GM12891 (cell line): ENCODE measurements around the gene POLR1A.

ENCODE experiments used
- POLR2A ChIP-seq: IDR thresholded peaks from 2 replicates; pipeline ENCODE4 v1.6.1; 2011; ENCODE audit warnings: low read depth, low read length, control low read depth
- POLR2AphosphoS5 ChIP-seq: IDR thresholded peaks from 2 replicates; pipeline ENCODE4 v1.6.1; 2011; ENCODE audit warnings: low read depth, low read length, control low read depth

DNA sequence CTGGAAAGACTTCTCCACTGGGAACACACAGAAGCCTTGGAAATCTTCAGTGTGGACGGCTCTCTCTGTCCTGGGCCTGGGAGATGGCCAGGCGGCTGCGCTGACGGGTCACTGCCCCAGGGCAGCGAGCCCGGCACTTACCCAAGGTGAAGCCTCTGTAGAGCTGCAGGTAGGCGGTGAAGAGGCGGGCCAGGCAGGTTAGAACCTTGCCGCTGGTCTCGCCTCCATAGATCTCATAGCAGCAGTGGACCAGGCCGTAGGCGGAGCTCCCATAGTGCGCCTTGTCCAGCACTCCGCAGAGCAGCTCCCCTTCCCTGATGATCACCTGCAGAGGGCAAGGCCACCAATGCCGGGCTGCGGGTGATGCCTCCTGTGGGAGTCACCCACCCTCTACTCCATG, 53.0 kb downstream of the POLR1A start:
- TF ChIP-seq POLR2AphosphoS5 (no peak), POLR2A (no peak)
